T-helper 2 cell (primary cell): ENCODE data around the gene CNOT2.
"Not testable (repeated sequence)": the region's sequence is repeated elsewhere in the genome, so short reads cannot be mapped to it uniquely, and the experiment has no call there.

Experiments used
- DNase-seq, 5 experiments: peaks; one replicate each; pipeline versions ENCODE4 v3.0.0 to v3.0.0-alpha.2; 2012 to 2022

Gene CNOT2

GRCh38 chr12:70366581-70367257 is 123.5 kb downstream of the CNOT2 start:
- DNase-seq, result peak; percentile 29 to 85 (median 41)

GRCh38 chr12:70367258-70368141 is 124.3 kb downstream of the CNOT2 start:
- DNase-seq, result no peak

GRCh38 chr12:70372881-70373280 is 129.6 kb downstream of the CNOT2 start:
- DNase-seq, result no peak

- peak in 1 of 5 experiments; percentile 64 for DNase-seq
Measured at GRCh38 chr12:70379846-70380245, 136.6 kb downstream of the CNOT2 start.

- no peak for DNase-seq
Measured at GRCh38 chr12:70383484-70383883, 140.3 kb downstream of the CNOT2 start.

GRCh38 chr12:70383886-70384285 is 140.7 kb downstream of the CNOT2 start:
- DNase-seq, result no peak

GRCh38 chr12:70386771-70387170 is 143.5 kb downstream of the CNOT2 start:
- no peak for DNase-seq

GRCh38 chr12:70389678-70390077 is 146.4 kb downstream of the CNOT2 start:
- no peak for DNase-seq

GRCh38 chr12:70392631-70393030 is 149.4 kb downstream of the CNOT2 start:
- not testable (repeated sequence) for DNase-seq

GRCh38 chr12:70393787-70394499 is 150.7 kb downstream of the CNOT2 start:
- no peak for DNase-seq

GRCh38 chr12:70398002-70398401 is 154.8 kb downstream of the CNOT2 start:
- no peak for DNase-seq

- no peak for DNase-seq
Measured at GRCh38 chr12:70398862-70399261, 155.6 kb downstream of the CNOT2 start.

GRCh38 chr12:70399311-70399710 is 156.1 kb downstream of the CNOT2 start:
- no peak for DNase-seq

- DNase-seq, result no peak
Measured at GRCh38 chr12:70400124-70400523, 156.9 kb downstream of the CNOT2 start.

GRCh38 chr12:70402597-70402996 is 159.4 kb downstream of the CNOT2 start:
- no peak for DNase-seq

- no peak for DNase-seq
Measured at GRCh38 chr12:70403826-70404225, 160.6 kb downstream of the CNOT2 start.
